Rectal smooth muscle tissue (tissue), 1 donor: Measurements from ENCODE around the gene GMEB2.

Experiments
- H3K27ac ChIP-seq: one replicate; pipeline ENCODE4 v1.7.0; 2013; ENCODE audit warnings: low read depth, low read length, inconsistent platforms
- H3K27me3 ChIP-seq: one replicate; pipeline ENCODE4 v1.7.0; 2013; ENCODE audit warnings: low read length; ENCODE audit not compliant: control insufficient read depth, insufficient read depth
- H3K36me3 ChIP-seq: one replicate; pipeline ENCODE4 v1.7.0; 2013; ENCODE audit warnings: low read length; ENCODE audit not compliant: control insufficient read depth, insufficient read depth
- H3K4me1 ChIP-seq: one replicate; pipeline ENCODE4 v1.7.0; 2013; ENCODE audit warnings: low read length; ENCODE audit not compliant: control insufficient read depth, insufficient read depth
- H3K4me3 ChIP-seq: one replicate; pipeline ENCODE4 v1.7.0; 2013; ENCODE audit warnings: low read length
- H3K9ac ChIP-seq: one replicate; pipeline ENCODE4 v1.7.0; 2013; ENCODE audit warnings: low read length

The GMEB2 gene

DNA sequence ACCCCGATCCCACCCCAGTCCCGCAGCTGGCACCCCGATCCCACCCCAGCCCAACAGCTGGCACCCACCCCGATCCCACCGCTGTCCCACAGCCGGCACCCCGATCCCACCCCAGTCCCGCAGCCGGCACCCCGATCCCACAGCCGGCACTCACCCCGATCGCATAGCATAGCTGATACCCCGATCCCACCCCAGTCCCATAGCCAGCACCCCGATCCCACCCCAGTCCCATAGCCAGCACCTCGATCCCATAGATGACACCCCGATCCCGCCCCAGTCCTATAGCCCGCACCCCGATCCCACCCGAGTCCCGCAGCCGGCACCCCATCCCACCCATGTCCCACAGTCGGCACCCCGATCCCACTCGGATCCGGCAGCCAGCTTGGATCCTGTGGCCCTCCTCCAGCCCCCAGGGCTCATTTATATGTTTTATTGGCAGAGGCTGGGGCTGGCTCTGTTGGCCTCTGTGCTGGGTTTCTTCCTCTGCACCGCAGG is 897 bp upstream of the GMEB2 start:
- Histone ChIP-seq H3K4me1 (no peaks in the 10 kb centered on the region), H3K27me3 (no peaks in the 10 kb centered on the region), H3K27ac (no peak overlapping the region), H3K4me3 (peak overlapping the region; percentile 96), H3K36me3 (no peaks in the 10 kb centered on the region), H3K9ac (peak overlapping the region; percentile 3)

DNA sequence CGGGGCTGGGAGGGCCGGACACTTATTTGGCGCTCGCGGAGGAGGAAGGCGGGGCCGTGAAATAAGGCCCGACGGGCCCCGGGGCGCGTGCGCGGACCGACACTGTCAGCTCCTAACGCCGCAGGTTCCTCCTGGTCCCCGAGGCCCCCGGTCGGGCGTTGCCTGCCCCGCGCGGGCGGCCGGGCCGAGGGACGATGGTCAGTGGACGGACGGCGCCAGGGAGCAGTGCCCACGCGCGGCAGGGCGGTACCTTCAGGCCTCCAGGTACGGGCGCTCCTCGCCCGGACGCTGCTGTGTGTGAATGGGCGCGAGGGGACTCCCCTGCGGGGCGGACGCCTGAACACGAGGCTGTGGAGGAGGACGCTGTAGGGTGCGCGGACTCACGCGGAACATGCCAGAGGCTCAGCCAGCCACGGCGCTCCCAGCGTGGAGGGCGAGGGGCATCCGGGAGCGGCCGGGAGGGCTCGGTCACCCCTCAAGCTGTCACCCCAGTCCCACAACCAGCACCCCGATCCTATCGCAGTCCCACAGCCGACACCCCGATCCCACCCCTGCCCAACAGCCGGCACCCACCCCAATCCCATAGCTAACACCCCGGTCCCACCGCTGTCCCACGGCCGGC is 339 bp upstream of the GMEB2 start:
- Histone ChIP-seq H3K27me3 (no peaks in the 10 kb centered on the region), H3K4me3 (peak overlapping the region; percentile 96), H3K36me3 (no peaks in the 10 kb centered on the region), H3K27ac (peak overlapping the region; percentile 91), H3K9ac (peak overlapping the region; percentile 90), H3K4me1 (no peaks in the 10 kb centered on the region)

DNA sequence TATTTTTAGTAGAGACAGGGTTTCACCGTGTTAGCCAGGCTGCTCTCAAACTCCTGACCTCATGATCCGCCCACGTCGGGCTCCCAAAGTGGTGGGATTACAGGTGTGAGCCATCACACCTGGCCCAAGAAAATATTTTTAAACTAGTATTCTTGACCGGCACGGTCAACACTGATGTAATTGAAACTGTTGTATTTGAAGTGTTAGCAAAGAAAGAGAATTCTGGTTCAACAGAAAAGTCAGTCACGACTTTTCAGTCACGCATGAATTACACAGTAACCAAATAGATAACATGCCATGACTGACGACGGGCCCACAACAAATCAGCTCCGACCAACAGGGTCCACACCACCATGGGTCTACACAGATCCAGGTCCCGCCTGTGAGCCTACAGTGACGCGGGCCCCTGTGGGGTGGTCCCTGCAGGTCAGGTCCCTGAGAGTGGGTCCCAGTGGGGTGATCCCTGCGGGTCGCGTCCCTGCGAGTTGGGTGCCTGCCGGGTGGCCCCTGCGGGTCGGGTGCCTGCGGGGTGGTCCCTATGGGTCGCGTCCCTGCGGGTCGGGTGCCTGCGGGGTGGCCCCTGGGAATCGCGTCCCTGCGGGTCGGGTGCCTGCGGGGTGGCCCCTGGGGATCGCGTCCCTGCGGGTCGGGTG is 1.0 kb downstream of the GMEB2 start:
- Histone ChIP-seq H3K4me3 (peak overlapping the region; percentile 81), H3K27ac (peak overlapping the region; percentile 95), H3K27me3 (no peaks in the 10 kb centered on the region), H3K9ac (peak overlapping the region; percentile 80), H3K36me3 (no peaks in the 10 kb centered on the region), H3K4me1 (no peaks in the 10 kb centered on the region)

DNA sequence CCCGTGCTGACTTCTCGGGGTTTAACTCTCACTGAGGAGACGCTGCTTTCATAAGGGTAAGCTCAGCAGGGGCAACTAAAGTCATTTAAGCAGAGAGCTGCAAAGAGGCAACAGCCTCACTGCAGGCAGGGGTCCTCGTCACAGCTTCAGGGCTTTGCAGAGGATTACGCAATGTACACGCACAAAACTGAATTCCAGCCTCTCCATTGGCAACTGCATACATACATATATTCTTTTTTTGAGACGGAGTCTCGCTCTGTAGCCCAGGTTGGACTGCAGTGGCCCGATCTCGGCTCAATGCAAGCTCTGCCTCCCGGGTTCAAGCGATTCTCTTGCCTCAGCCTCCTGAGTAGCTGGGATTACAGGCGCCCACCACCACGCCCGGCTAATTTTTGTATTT is 2.4 kb downstream of the GMEB2 start:
- no peaks in the 10 kb centered on the region for H3K27me3 ChIP-seq
- no peak overlapping the region for H3K27ac ChIP-seq
- H3K36me3 ChIP-seq: no peaks in the 10 kb centered on the region
- H3K4me1 ChIP-seq: no peaks in the 10 kb centered on the region
- H3K9ac ChIP-seq: no peak overlapping the region
- no peak overlapping the region for H3K4me3 ChIP-seq

DNA sequence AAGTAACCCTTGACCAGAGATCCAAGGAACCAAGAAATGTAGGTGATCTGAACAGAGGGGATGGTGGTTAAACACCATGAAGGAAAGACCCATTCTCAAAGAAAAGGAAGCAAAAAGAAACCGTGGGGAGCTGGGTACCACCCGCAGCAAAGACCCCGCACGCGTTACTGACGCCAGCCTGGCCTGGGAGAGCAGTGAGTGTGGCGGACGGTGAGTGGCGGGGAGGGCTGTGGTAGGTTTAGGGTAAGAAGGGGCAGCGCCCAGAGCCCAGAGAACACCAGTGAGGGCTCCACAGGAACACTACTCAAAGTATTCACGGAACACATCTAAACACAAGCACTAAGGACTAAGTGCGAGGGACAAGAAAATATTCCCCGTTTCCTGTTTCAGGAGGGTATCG is 4.2 kb downstream of the GMEB2 start:
- H3K36me3 ChIP-seq: peaks cover 13% of the 10 kb centered on the region
- H3K9ac ChIP-seq: no peak overlapping the region
- H3K27me3 ChIP-seq: no peaks in the 10 kb centered on the region
- H3K4me3 ChIP-seq: no peak overlapping the region
- H3K27ac ChIP-seq: no peak overlapping the region
- no peaks in the 10 kb centered on the region for H3K4me1 ChIP-seq

DNA sequence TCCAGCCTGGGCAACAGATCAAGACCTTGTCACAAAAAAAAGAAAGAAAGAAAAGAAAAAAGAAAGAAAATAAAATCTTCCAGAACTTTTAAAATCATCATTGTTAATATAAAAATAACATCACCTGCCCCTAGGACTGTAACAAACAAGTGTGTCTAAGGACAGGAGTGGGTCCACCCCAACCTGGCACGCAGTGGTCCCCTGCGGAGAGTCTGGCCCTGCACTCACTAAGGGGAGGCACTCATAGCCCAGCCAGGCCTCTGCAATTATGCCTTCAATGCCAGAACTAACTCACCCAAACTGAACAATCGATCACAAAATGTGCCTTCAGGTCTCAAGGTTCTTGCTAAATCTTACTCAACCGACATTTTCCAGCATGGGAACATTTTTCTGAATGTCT is 4.8 kb downstream of the GMEB2 start:
- H3K27ac ChIP-seq: no peak overlapping the region
- no peak overlapping the region for H3K9ac ChIP-seq
- peaks cover 15% of the 10 kb centered on the region for H3K36me3 ChIP-seq
- H3K4me1 ChIP-seq: no peaks in the 10 kb centered on the region
- no peaks in the 10 kb centered on the region for H3K27me3 ChIP-seq
- H3K4me3 ChIP-seq: no peak overlapping the region

DNA sequence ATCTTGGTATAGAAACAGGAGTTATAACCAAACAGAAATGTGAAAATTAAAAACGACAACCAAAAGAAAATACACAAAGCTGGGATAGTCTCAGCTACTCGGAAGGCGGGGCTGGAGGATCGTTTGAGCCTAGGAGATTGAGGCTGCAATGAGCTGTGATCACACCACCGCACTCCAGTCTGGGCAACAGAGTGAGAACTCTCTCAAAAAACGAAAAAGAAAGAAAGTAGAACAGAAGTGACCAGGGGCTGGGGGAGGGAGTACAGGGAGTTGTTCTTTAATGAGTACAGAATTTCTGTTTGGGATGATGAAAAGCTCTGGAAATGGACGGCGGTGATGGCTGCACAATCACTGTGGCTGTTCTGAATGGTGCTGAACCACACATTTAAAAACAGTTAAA is 5.9 kb downstream of the GMEB2 start:
- Histone ChIP-seq H3K9ac (no peak overlapping the region), H3K4me1 (no peaks in the 10 kb centered on the region), H3K4me3 (no peak overlapping the region), H3K27ac (no peak overlapping the region), H3K27me3 (no peaks in the 10 kb centered on the region), H3K36me3 (peaks cover 17% of the 10 kb centered on the region)

DNA sequence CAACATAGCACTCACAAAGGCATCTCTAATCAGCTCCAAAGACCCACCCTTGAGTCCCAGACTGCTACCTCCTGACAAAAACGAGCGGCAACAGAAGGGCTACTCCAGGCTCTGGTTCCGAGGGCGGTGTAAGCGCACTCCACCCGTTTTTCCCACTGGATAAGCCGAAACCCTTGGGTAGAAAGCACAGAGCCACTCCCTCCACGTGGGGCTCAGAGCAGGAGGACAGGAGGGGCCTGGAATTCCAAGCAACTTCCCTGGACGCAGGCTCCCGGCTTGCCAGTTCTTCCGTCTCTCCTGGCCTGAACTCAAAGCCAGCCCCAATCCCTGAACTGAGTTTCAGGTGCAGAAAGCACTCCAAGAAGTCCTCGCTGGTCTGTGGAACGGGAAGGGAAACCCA is 7.4 kb downstream of the GMEB2 start:
- no peak overlapping the region for H3K27ac ChIP-seq
- H3K9ac ChIP-seq: no peak overlapping the region
- H3K4me1 ChIP-seq: no peaks in the 10 kb centered on the region
- H3K36me3 ChIP-seq: peaks cover 17% of the 10 kb centered on the region
- no peaks in the 10 kb centered on the region for H3K27me3 ChIP-seq
- H3K4me3 ChIP-seq: no peak overlapping the region

DNA sequence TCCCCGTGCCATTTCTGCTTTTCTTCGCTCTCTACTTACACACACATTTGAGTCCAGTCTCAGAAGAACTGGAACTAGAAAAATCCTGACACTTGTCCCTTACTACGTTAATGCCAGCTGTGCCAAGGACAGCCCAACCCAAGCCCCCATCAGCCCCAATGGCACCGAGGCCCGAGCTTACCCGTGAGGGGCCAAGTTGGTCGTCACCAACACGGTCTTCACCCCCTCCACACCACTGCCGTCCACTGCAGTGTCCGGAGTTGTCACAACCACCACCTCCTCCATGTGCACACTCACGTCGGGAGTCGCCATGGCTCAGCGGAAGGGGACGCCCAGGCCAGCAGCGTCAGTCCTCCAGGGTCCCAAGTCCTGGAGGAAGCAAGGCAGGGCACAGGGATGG is 7.8 kb downstream of the GMEB2 start:
- Histone ChIP-seq H3K27me3 (no peaks in the 10 kb centered on the region), H3K36me3 (peaks cover 17% of the 10 kb centered on the region), H3K9ac (no peak overlapping the region), H3K4me1 (no peaks in the 10 kb centered on the region), H3K4me3 (no peak overlapping the region), H3K27ac (no peak overlapping the region)

DNA sequence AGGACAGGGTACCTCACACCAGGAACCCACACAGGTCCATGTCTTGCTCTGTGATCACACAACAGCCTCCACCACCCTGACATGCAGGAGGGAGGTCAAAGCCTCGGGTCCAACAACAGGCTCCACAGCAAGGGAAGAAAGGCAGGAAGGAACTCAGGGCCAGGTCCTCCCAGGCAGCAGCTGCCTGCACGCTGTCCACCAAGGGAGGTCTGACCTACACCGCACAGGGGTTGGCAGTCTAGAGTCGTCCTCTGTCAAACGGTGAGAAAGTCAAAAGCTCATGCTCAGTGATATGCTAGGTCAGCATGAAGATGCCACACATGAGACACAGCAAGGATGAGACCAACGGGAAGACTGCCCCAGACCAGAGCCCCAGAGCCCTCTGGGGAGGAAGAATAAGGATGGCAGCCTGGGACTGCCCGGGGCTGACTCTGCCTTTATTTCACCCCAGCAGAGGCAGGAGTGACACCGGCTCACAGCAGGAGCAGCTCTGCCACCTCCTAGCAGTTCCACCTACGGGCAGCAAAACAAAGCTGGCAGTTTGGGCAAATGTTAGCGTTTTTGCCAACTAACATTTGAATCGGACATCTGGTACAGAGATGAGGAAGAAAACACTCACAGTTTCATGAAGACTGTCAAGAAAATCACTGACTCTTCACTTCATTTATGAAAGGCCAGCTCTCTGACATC is 8.5 kb downstream of the GMEB2 start:
- peaks cover 17% of the 10 kb centered on the region for H3K36me3 ChIP-seq
- no peak overlapping the region for H3K27ac ChIP-seq
- H3K27me3 ChIP-seq: no peaks in the 10 kb centered on the region
- H3K4me3 ChIP-seq: no peak overlapping the region
- H3K4me1 ChIP-seq: no peaks in the 10 kb centered on the region
- H3K9ac ChIP-seq: no peak overlapping the region

DNA sequence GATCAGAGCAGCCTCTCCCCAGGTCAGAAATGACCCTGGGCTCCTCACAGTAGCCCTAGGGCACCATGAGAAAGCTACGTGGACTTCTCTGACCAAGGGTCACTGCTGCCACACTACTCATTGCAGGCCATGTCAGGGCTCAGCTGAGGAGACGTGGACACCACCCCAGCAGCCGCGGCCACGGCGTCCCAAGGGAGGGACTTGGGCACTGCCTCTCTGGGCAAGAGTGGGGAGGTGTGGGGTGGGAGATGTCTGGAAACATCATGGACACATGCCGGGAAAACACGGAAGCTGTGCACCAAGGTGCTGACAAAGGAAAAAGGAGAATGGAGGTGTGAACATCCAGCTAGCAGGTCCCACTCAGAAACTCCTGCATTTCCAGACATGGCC is 9.0 kb downstream of the GMEB2 start:
- Histone ChIP-seq H3K4me3 (no peak overlapping the region), H3K27me3 (no peaks in the 10 kb centered on the region), H3K9ac (no peak overlapping the region), H3K36me3 (peaks cover 17% of the 10 kb centered on the region), H3K27ac (no peak overlapping the region), H3K4me1 (no peaks in the 10 kb centered on the region)

DNA sequence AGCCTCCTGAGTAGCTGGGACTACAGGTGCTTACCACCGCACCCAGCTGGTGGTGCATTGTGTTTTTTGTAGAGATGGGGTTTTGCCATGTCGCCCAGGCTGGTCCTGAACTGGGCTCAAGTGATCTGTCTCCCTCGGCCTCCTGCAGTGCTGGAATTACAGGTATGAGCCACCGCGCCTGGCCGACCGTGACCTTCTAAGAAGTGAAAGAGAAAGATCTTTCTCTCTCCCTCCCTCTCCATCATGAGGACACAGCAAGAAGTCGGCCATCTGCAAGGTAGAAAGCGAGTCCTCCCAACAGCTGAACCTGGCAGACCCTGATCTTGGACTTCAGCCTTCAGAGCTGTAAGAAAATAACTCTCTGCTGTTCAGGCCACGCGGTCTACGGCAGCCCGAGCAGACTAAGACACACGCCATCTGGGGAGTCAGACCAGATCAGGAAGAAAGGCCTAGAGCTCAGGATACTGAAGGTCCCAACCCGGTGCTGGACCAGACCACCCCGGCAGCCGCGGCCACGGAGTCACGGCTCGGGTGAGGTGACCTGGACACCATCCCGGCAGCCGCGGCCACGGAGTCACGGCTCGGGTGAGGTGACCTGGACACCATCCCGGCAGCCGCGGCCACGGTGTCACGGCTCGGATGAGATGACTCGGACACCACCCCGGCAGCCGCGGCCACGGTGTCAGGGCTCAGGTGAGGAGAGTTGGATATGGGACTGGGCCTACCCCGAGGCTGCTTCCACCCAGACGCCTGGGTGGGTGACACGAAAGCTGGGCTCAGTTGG is 9.6 kb downstream of the GMEB2 start:
- Histone ChIP-seq H3K27ac (no peak overlapping the region), H3K36me3 (peaks cover 17% of the 10 kb centered on the region), H3K4me3 (no peak overlapping the region), H3K4me1 (no peaks in the 10 kb centered on the region), H3K27me3 (no peaks in the 10 kb centered on the region), H3K9ac (no peak overlapping the region)
